Stimulated activated CD4-positive, alpha-beta T cell treated with anti-CD3 and anti-CD28 coated beads, TNF-alpha, amount 100 ng/mL, for 24 hours (primary cell): ENCODE measurements around the gene HACD2.

Experiments used
- DNase-seq, 3 experiments: peaks; one replicate each; pipeline ENCODE4 v3.0.0-alpha.2; 2020; ENCODE audit warnings: low read depth in 3 of 3

The HACD2 gene

DNA sequence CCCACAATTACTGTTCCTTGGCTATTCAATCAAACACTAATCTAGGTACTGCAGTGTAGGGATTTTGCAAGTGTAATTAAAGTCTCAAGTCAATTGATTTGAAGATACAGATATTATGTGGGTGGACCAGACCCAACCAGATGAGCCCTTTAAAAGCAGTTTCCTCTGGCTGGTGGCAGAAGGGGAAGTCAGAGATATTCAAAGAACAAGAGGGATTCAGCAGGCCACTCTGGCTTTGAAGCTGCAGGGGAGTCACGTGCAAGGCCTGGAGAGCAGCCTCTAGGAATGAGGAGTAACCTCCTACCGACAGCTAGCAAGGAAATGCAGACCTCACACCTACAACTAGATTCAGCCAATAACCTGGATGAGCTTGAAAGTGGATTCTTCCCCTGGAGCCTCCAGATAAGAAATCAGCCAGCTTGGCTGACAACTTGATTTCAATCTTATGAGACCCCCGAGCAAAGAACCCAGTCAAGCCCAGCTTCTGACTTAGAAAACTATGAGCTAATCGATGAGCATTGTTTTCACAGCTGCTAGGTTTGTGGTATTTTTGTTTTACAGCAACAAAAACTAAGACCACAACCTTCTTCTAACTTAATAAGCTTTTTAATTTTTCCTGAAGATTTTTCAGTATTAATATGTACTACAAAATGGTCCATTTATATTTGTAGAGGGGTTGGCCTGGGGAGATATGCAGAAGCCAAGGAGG, 13.4 kb downstream of the HACD2 start:
- no peak for DNase-seq

DNA sequence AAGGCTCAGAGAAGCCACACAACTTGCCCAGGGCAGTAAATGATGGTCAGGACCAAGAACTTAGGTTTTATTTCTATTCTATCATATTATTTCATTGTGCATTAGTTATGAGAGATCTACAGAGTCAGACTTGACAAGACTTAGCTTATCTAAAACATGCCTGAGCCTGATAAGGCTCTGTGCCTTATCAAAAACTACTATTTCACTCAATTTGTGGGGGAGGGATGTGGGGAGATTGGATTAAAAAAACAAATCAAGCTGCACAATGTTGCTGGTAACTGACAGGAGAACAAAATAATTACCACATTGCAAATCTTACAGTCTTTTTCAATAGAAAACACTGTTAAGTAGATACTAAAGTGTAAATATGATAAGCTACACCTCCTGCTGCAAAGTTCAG, 16.0 kb downstream of the HACD2 start:
- no peak for DNase-seq

DNA sequence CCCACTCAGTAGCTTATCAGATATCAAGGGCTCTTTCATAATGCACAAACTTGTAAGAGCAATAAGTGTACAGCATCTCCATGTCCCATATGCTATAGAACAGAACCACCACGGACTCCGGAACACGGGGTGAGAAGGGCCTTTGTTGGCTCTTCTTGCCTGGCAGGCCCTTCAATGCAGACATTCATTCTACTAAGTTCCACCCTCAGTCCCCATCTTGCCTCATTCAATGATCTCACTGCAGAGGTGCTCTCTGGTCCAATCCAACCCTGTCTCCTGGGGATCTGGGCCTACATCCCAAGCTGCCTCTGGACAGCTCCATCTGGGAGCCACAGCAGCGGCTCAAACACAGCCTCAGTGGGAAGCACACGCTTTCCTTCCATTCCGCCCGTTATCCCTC, 16.8 kb downstream of the HACD2 start:
- no peak for DNase-seq

DNA sequence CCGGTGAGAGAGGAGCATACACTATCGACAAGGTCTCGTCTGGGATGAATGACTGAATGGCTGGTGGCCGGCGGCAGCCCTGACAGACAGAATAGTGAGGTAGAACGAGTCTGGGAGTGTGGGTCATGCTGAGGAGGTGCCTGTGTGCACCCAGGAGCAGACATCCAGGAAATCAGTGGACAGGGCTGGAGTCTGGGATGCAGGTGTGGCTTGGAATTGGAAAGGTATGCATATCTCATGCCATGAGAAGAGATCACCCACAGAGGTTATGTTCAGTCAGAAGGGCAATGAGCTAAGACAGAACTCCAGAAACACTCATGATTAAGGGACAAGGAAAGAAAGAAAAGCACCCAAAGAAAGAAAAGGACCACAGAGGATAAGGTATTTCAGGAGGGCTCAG, 20.8 kb downstream of the HACD2 start:
- no peak for DNase-seq

DNA sequence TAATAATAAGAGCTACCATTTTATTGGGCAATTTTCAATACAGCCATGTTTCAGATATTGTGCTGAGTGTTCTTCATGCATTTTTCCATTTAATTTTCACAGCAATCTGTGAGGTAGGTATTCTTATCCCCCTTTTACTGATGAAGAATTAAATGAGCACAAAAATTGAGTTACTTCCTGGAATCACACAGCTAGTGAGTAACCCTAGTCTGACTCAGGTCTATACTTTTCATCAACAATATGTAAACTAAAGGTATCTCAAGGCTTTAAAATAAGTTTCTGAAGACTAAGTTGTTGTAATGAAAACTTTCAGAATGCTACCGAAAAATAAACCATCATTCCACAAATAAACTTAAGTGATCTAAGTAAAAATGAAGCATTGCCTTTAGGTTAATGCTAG, 22.3 kb downstream of the HACD2 start:
- DNase-seq: no peak

DNA sequence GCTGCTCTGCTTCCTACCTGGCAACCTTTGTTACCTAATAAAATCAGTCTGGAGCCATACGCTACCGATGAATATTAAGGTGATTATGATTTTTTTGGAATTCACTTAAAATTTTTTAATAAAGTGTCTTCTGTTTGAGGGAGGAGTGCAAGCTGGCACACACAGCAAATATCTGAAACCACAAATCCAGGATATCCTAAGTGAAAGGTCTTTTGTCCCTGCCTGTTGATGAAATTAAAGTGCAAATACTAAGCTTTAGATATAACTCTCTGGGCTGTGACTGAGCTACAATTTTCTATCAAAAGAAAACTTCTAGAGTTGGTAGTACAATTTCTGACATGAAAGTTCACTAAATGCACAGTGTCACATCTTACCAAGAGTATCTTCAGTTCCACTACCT, 23.7 kb downstream of the HACD2 start:
- no peak for DNase-seq

DNA sequence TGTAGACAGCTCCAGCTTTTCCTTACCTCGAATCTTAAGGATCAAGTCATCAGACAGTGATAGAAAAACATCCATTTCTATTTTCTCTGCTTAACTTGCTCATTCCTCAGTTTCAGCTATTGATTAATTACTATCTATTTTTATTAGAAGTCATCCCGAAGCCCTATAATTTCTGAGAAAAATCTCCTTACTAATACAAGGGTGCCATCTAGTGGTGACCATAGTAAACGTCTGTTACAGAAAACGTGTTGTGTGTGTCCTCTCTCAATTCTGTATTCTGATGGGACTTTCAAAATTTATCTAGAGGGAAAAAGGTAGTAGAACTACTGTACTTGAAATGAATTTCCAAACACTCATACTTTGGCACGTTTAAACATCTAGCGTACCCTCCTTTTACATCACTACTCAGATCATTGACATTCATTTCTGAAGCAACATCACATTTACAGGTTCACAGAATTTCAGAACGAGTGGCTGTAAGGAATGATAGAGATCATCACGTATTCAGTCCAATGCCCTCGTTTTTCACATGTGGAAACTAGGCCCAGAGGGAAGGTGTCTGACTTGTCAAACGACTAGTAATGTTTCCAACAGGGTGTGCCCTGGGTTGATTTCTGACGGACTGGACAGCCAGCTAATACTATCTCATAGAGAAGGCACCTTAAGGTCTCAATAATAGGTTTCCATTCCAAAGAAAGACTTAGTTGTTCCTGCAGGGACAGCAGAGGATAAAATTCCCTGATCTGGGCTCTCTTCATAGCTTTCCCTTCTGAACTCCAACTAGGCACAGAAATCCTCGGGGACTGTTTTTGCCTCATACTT, 25.6 kb downstream of the HACD2 start:
- no peak for DNase-seq

DNA sequence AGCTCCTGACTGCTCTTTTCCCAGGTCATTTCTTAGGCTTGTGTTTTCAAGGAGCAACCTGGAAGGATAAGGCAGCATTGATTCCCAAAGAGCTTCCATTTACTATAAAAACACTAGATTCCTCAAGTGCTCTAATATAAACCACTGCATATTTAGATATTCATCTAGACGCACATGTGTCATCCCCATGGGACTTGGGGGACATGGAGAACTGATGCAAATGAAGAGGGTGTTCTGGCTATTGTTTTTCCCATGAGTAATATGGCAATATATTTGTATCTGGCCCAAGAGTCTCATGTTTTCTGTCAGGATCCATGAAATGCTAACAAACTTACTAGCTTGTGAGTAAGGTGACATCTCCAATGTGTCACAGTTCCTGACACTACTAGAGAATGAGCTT, 31.3 kb downstream of the HACD2 start:
- no peak for DNase-seq

DNA sequence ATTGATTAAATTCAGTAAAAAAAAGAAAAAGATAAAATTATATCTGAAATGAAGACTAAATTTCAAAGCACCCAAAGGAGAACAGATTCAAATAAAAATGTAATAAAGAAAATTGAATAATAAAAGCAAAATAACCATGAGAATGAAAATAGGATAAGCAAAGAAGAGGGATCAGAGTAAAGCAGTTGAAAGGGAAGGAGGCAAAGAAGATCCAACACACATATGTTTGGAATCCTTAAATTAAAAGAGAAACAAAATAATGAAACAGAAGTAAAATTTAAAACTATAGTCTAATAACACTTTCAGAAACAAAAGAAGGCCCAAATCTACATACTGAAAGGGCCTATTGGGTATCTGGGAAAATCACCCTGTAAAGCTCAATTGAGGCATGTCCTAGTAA, 32.1 kb downstream of the HACD2 start:
- no peak for DNase-seq

DNA sequence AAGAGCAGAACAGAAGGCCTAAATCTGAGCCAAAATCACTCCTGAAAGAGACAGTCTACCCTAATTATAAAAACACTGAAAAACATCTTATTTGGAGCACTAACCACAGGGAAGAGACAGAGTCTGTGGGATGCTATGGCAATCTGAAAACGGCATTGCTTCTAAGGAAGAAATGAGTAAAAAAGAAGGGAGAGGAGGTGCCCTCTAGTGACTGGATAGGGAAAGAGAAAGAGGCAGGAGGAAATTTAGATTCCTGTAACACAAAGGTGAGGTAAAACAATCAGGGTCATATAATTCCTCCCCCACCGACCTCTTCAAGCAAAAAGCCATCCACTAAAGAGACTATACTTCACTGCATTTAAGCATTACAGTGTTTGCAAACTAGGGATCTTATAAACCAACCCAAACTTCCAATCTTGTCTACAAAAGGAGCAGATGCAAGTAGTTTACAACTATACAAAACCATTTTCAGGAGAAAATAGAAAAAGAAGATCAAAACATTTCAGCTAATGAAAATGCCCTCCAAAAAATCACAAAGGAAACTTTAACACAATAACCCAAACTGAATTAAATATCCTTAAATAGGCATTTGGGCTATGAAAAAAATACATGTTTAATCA, 32.6 kb downstream of the HACD2 start:
- DNase-seq: no peak

DNA sequence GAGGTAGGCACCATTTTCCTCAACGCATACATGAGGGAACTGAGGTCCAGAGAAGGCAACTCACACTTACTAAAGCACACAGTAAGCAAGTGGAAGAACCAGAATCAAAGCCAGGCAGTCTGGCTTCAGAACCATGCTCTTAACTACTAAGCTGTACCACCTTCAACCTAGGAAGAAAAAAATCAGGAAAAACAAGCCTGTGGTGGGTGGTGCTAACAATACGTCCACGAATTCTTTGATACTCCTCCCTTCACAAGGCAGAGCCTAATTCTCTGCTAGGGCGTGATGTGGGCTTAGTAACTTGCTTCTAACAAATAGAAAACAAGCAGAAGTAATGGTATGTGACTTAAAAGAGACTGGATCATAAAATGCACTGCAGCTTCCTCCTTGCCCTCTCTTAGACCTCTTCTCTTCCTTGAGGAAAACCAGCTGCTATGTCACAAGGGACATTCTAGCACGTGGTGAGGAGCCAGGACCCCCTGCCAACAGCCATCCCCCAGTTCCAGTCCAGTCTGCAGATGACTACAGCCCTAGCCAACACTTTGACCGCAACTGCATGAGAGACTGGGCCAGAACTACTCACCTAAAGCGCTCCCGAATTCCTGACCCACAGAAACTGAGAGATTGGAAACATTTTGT, 36.9 kb downstream of the HACD2 start:
- no peak for DNase-seq

DNA sequence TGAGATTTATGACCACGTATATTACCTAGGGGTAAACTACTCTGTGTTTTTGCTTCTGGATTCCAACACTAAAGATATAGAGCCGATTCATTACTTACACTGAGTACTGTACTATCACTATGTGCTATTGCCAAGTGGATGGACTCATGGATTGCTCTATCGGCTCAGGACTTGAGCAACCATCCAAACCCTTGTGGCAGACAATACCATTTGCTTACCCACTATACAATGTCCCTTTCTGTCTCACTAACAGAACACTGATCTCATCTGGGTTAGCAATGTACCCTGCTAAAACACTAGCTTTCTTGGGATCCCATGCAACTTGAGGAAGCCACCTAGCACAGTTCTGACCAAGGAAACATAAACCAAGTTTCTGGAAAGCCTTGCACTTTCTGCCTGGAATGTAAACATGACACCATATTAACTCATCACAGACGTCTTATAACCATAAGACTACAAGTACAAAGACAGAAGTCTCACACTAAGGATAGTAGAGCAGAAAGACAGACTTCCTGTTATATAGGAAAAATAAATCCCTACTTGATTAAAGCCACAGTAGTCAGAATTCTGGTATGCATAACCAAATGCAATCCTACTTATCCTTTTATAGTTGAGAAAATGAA, 38.6 kb downstream of the HACD2 start:
- DNase-seq: no peak

DNA sequence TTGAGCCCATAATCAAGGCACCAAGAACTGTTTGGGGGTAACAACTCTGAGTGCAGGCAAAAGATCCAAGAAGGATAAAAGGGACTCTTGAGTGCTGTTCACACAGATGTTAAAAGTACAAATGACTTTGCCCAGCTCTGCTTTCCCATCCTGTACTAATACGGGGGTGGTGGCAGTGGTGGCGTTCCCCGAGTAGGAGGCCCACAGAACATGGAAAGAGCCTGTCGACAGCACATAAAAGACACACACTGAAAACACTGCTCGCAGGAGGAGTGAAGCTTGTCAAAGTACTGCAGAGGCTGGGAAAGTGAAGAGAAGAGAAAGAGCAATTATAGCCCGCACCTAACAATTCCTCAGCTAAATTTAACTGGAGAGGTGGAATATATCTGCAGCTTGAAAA, 40.9 kb downstream of the HACD2 start:
- DNase-seq: no peak

DNA sequence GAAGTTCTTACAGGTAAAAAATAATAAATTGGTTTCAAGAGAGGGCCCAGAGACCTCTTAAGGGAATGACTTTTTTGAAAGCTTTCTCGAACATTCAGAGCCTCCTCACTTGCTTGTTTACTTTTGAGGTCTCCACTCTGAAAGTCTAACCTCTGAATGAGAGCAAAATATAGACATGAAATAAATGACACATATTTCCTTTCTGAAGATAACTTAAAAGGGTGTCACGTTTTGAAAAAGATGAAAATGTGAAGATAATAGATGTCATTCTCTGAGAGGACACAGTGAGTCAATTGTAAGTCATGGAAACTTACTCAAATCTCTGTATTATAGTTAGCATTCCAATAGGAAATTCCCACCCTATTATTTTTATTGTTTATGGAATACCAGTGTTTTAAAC, 44.6 kb downstream of the HACD2 start:
- no peak for DNase-seq

DNA sequence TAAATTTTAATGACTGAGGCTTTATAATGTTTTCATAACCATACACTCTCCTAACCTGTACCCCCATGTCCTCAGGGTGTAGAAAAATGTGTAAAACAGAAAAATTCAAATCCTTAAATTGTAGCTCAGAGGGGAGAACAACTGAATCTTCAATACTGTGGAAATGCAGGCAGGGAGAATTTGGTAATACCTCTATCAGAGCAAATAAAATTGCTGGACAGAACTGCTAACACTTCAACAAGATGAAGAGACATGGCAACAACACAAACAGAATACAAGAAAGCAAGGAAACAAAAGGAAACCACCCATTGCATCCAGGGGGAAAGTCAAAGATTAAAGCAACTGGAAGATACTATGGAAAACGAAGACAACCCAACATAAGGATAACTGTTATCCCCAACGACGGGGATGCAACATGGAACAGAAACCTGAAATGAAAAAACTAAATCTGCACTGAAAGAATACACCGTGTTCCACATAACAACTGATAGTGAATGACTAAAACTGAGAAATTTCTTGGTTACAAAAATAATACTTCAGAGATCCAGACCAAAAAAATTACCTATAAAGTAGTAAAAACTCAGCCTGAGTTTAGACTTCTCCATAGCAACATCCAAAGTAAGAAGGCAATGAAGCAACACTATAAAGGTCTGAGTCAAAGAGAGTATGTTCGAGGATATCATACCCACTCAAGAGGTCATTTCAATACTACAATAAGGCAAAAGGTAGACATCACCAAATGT, 48.5 kb downstream of the HACD2 start:
- no peak for DNase-seq

DNA sequence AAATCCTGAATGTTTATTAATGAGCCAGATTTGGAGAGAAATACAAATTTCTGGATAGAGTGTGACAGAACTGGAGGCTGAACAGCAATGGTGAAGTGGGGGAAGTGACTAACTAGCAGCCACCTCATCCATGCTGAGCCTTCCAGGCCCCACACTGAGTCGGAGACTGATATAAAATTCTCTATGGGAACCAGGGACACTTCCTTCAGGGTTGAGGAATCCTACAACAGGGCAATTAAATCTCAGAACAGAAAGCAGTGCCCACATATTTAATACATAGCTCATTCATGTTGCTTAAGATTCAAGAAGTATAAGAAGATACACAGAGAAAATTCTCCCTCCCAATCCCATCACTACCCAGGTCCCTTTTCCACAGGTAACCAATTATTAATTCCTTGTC, 49.3 kb downstream of the HACD2 start:
- no peak for DNase-seq

DNA sequence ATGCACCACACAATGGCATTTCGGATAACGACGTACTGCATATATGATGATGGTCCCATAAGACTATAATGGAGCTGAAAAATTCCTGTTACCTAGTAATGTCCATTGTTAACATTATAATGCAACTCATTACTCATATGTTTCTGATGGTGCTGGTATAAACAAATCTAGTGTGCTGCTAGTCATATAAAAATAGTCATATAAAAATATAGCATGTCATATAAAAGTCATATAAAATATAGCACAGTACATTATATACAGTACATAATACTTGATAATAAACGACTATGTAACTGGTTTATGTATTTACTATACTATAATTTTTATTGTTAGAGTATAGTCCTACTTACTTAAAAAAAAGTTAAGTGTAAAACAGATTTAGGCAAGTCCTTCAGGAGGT, 50.6 kb downstream of the HACD2 start:
- no peak for DNase-seq

DNA sequence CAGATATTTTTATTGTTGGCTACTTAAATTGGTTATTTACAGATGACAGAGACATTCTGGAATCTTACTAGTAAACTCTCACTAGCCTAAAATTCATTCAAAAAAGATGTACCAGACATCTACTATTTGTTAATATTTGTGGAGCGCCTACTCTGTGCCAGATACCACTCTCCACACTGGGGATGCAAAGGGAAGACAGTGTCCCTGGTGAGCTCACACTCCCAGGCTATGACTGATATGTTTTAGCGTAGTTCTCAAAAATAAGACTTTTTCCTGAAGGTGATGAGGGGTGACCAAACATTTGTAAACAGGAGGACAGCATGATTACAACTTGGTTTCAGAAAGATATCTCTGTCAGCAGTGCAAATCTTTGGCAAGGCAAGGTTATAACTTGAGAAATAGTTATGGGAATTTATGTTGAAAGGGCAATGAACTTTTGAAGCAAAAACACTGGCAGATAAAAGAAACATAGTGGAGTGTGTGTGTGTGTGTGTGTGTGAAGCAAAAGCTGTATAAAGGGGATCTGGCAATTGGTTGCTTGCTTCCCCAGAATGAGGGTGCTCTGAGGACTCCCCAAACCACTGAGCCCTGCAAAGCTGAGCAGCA, 51.2 kb downstream of the HACD2 start:
- no peak for DNase-seq

DNA sequence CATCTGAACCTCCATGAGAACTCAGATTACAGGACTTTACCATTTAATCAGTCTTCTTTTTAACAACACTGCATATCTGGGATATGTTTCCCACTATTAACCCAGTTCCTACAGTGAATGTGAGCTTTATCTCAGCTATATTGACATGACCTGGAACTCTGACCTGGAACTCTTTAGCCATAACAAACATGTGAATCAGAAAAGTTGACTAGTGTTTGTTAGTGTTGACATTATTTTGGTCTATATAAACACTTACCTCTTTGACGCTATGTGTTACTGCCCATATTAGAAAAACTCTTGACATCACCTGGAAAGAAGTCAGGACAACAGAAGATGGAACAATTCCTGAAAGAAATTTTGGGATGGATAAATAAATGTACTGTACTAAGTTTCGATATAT, 56.7 kb downstream of the HACD2 start:
- DNase-seq: no peak

DNA sequence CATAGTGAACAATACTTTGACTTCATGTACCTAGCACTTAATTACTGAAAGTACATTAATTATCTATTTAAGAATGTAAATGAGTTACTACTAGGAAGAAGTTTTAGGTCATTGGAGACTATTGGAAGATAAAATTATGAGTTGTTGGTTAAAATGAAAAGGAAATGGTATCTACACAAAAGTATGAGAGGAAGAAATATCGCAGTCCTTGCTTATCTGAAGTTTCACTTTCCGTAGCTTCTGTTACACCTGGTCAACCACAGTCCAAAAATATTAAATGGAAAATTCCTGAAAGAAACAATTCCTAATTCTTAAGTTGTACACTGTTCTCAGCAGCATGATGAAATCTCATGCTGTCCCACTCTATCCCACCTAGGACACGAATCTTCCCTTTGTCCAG, 57.8 kb downstream of the HACD2 start:
- DNase-seq: no peak

DNA sequence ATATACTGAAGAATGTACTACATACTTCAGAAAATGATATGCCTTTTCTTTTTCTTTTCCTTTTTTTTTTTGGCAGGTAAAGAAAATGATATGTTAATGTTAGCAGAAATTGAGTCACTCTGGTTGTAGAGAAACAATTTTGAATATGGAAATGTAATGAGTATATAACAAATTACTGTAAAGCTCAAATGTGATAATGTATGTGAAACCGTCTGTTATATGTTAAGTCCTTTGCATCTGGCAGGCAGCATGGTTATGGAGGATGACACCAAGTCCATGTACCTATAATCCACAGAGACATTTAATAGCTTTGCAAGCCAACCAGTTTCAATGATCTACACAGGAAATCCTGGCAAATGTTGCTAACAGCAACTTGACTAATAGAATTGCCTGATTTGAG, 58.4 kb downstream of the HACD2 start:
- no peak for DNase-seq
